SK-N-MC (cell line): ENCODE data around the gene IGF1R.

Source experiments
- EZH2 ChIP-seq: fragments of 200-600 bp; sonication (generic); IDR thresholded peaks from one replicate; pipeline ENCODE4 v1.6.1; 2017; ENCODE audit warnings: antibody characterized with exemption
- POLR2AphosphoS5 ChIP-seq: IDR thresholded peaks from 2 replicates; pipeline ENCODE4 v1.6.1; 2012; ENCODE audit warnings: mild to moderate bottlenecking, low read depth, low read length, borderline replicate concordance

DNA sequence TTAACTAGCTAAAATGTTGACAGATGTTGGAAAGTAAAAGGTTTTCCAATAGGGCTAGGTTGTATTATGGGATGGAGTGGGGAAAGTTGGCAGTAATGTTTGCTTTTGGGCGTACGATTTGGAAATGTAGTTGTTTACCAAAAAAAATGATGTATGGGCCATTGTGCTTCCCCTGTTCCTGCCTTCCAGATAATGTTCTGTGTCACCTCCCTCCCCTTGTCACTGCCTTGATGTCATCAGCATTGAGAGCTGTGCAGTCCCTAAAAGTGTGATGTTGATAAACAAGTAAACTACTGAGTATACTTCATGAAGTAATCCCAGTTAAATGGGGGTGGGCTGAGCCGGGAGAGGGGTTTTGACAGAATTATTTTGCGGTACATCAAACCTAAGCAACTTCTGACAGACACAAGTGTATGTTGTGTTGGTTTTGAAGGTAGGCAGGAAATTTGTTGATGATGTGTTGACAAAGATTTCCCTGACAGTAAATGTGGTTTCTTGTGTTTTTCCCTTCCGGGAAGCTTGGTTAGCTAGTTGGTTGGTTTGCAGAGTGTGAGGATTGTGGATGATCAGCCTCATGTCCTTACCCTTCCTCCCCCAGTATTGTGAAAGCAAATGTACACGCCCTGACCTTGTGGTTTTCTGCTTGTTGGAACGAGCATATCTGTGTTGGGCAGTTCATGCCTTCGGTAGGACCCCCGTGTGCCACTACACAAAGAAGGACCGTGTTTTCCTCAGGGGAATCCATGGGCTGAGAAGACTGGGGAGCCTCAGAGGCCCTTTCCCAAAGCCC lies 271.9 kb downstream of the IGF1R start:
- TF ChIP-seq EZH2 (no peak), POLR2AphosphoS5 (no peak)
